HG03196 (cell line): ENCODE results near the gene MBOAT7.
"Not testable (repeated sequence)": the region's sequence is repeated elsewhere in the genome, so short reads cannot be mapped to it uniquely, and the experiment has no call there.

Source experiments
- ATAC-seq: cut with Tn5 transposase; IDR thresholded peaks from one replicate; pipeline ENCODE4 v1.9.1; 2021; ENCODE audit not compliant: unreplicated experiment

The MBOAT7 gene

GRCh38 chr19:54209811-54210494, 20.6 kb upstream of the MBOAT7 start:
- ATAC-seq = no peak

- no peak for ATAC-seq
Observed at GRCh38 chr19:54209058-54209810, 19.9 kb upstream of the MBOAT7 start.

GRCh38 chr19:54208784-54209057, 19.3 kb upstream of the MBOAT7 start:
- ATAC-seq = no peak

GRCh38 chr19:54207983-54208783, 18.8 kb upstream of the MBOAT7 start:
- ATAC-seq = no peak

- no peak for ATAC-seq
Observed at GRCh38 chr19:54207676-54207982, 18.2 kb upstream of the MBOAT7 start.

- ATAC-seq = not testable (repeated sequence)
Observed at GRCh38 chr19:54207193-54207592, 17.8 kb upstream of the MBOAT7 start.

- ATAC-seq = no peak
Observed at GRCh38 chr19:54206831-54207177, 17.4 kb upstream of the MBOAT7 start.

- no peak for ATAC-seq
Observed at GRCh38 chr19:54206030-54206830, 16.9 kb upstream of the MBOAT7 start.

GRCh38 chr19:54204767-54205468, 15.5 kb upstream of the MBOAT7 start:
- ATAC-seq = no peak

- ATAC-seq = no peak
Observed at GRCh38 chr19:54203151-54203611, 13.8 kb upstream of the MBOAT7 start.

GRCh38 chr19:54201980-54202379, 12.6 kb upstream of the MBOAT7 start:
- no peak for ATAC-seq

GRCh38 chr19:54201172-54201701, 11.9 kb upstream of the MBOAT7 start:
- no peak for ATAC-seq

- ATAC-seq = no peak
Observed at GRCh38 chr19:54199401-54199800, 10.0 kb upstream of the MBOAT7 start.

- ATAC-seq = no peak
Observed at GRCh38 chr19:54197121-54197520, 7.7 kb upstream of the MBOAT7 start.

- ATAC-seq = no peak
Observed at GRCh38 chr19:54196536-54196935, 7.2 kb upstream of the MBOAT7 start.

- not testable (repeated sequence) for ATAC-seq
Observed at GRCh38 chr19:54194463-54194862, 5.1 kb upstream of the MBOAT7 start.

GRCh38 chr19:54193011-54193410, 3.6 kb upstream of the MBOAT7 start:
- no peak for ATAC-seq

- no peak for ATAC-seq
Observed at GRCh38 chr19:54191811-54192453, 2.6 kb upstream of the MBOAT7 start.

- ATAC-seq = peak; percentile 24
Observed at GRCh38 chr19:54191011-54191810, 1.8 kb upstream of the MBOAT7 start, which contains the start of gene TSEN34. TSEN34 (plus strand) TSS chr19:54191308; CDS start chr19:54191365, 57 bp downstream.
